SK-N-SH (cell line): ENCODE data around the gene OSBPL2. TPM values are rescaled to one million over a fixed set of nuclear protein-coding genes. Genes with fewer than 3 reads are reported as not detected.

Experiments used
- CTCF ChIA-PET: fragments of 300-600, 350-600 bp; formaldehyde crosslinking; extraction: SDS; loops from one replicate; lab custom pipeline; 2021; lab: Yijun Ruan, JAX
- POLR2A ChIA-PET: fragments of 350-600 bp; sonication (Branson Sonifier 250); formaldehyde crosslinking; extraction: SDS; loops from one replicate; lab custom pipeline; 2020; ENCODE audit warnings: antibody characterized with exemption, inconsistent platforms; lab: Yijun Ruan, JAX
- DNase-seq: peaks from one replicate; pipeline ENCODE4 v3.0.0; 2012
- H2AFZ ChIP-seq: fragments of 200-600 bp; sonication (generic); 2 replicates; pipeline ENCODE4 v1.8.1; 2016; ENCODE audit warnings: antibody characterized with exemption, mild to moderate bottlenecking, low read depth
- H3F3A ChIP-seq: fragments of 200-600 bp; sonication (generic); replicated peaks from 2 replicates; pipeline ENCODE3; 2016; ENCODE audit warnings: antibody characterized with exemption, mild to moderate bottlenecking; ENCODE audit not compliant: insufficient read depth
- H3K27ac ChIP-seq, 2 experiments: fragments of 200-500 bp in 1 of 2; fragments of 200-600 bp in 1 of 2; sonication (Bioruptor generic) in 1 of 2; sonication (generic), shearing (Covaris generic) in 1 of 2; 2 replicates each; pipeline versions ENCODE4 v1.5.1 to v1.6.1; 2014 to 2016; ENCODE audit warnings: low read depth in 2 of 2, inconsistent platforms in 1 of 2, low read length in 1 of 2, mild to moderate bottlenecking in 1 of 2, mixed read lengths in 1 of 2
- H3K27me3 ChIP-seq: fragments of 200-600 bp; sonication (generic), shearing (Covaris generic); 2 replicates; pipeline ENCODE4 v1.6.1; 2016; ENCODE audit warnings: mixed run types; ENCODE audit not compliant: insufficient read depth
- H3K36me3 ChIP-seq, 2 experiments: fragments of 200-500 bp in 1 of 2; fragments of 200-600 bp in 1 of 2; sonication (Bioruptor generic) in 1 of 2; sonication (generic) in 1 of 2; replicated peaks in 1 of 2; 2 replicates each; pipeline versions ENCODE3 to v1.5.1; 2014 to 2016; ENCODE audit warnings: low read length in 1 of 2, mild to moderate bottlenecking in 1 of 2; ENCODE audit not compliant: insufficient read depth in 2 of 2, control insufficient read depth in 1 of 2
- H3K4me1 ChIP-seq, 2 experiments: fragments of 200-500 bp in 1 of 2; fragments of 200-600 bp in 1 of 2; sonication (Bioruptor generic) in 1 of 2; sonication (generic), shearing (Covaris generic) in 1 of 2; 2 replicates each; pipeline versions ENCODE4 v1.5.1 to v1.6.1; 2014 to 2016; ENCODE audit warnings: low read depth in 1 of 2, low read length in 1 of 2, mixed run types in 1 of 2; ENCODE audit not compliant: insufficient read depth in 2 of 2, control insufficient read depth in 1 of 2
- H3K4me2 ChIP-seq: fragments of 200-600 bp; sonication (generic), shearing (Covaris generic); 2 replicates; pipeline ENCODE4 v1.6.1; 2017; ENCODE audit warnings: mixed run types
- H3K4me3 ChIP-seq, 2 experiments: fragments of 200-500 bp in 1 of 2; fragments of 200-600 bp in 1 of 2; sonication (Bioruptor generic) in 1 of 2; sonication (generic), shearing (Covaris generic) in 1 of 2; 2 replicates each; pipeline versions ENCODE4 v1.5.1 to v1.8.1; 2014 to 2016; ENCODE audit warnings: low read depth in 2 of 2, inconsistent platforms in 1 of 2, low read length in 1 of 2, mild to moderate bottlenecking in 1 of 2, mixed read lengths in 1 of 2, moderate library complexity in 1 of 2
- H3K79me2 ChIP-seq: fragments of 200-600 bp; sonication (generic); 2 replicates; pipeline ENCODE4 v1.8.1; 2017; ENCODE audit warnings: mild to moderate bottlenecking; ENCODE audit not compliant: insufficient read depth
- H3K9ac ChIP-seq: fragments of 200-600 bp; sonication (generic); 2 replicates; pipeline ENCODE4 v1.6.1; 2017; ENCODE audit warnings: mixed run types
- H3K9me2 ChIP-seq: fragments of 200-600 bp; sonication (generic); 2 replicates; pipeline ENCODE4 v1.6.1; 2017; ENCODE audit warnings: mixed run types
- H3K9me3 ChIP-seq: fragments of 200-600 bp; sonication (generic); 2 replicates; pipeline ENCODE4 v1.6.1; 2017; ENCODE audit warnings: mixed run types, mild to moderate bottlenecking, moderate library complexity
- H4K20me1 ChIP-seq: fragments of 200-600 bp; sonication (generic); 2 replicates; pipeline ENCODE4 v1.6.1; 2017; ENCODE audit warnings: mild to moderate bottlenecking, mixed run types; ENCODE audit not compliant: insufficient read depth
- CHD2 ChIP-seq: fragments of 150-350 bp; IDR thresholded peaks from 2 replicates; pipeline ENCODE4 v1.6.1; 2018; ENCODE audit warnings: low read length; ENCODE audit not compliant: partially characterized antibody
- ELF1 ChIP-seq: IDR thresholded peaks from 2 replicates; pipeline ENCODE4 v1.4.0; 2012
- EP300 ChIP-seq, 2 experiments: IDR thresholded peaks; 2 replicates each; pipeline versions ENCODE4 v1.4.0 to v1.6.1; 2012; ENCODE audit warnings: borderline replicate concordance in 1 of 2, low read depth in 1 of 2, low read length in 1 of 2
- FOSL2 ChIP-seq: IDR thresholded peaks from 2 replicates; pipeline ENCODE4 v1.4.0; 2012; ENCODE audit warnings: low read depth, mild to moderate bottlenecking, moderate library complexity, borderline replicate concordance
- FOXJ3 ChIP-seq: sonication (generic); formaldehyde crosslinking; IDR thresholded peaks from 2 replicates; pipeline ENCODE4 v1.5.1; 2020; ENCODE audit warnings: mild to moderate bottlenecking, missing genetic modification reagents
- FOXM1 ChIP-seq: IDR thresholded peaks from 2 replicates; pipeline ENCODE4 v1.4.0; 2012; ENCODE audit warnings: low read depth, mild to moderate bottlenecking
- GABPA ChIP-seq: IDR thresholded peaks from 2 replicates; pipeline ENCODE4 v1.4.0; 2012; ENCODE audit warnings: low read depth, mild to moderate bottlenecking
- JUND ChIP-seq: IDR thresholded peaks from 2 replicates; pipeline ENCODE4 v1.4.0; 2012
- MAX ChIP-seq: IDR thresholded peaks from 2 replicates; pipeline ENCODE4 v1.4.0; 2012; ENCODE audit warnings: low read depth
- MEF2A ChIP-seq: IDR thresholded peaks from 2 replicates; pipeline ENCODE4 v1.4.0; 2012; ENCODE audit warnings: low read depth, borderline replicate concordance
- POLR2AphosphoS5 ChIP-seq: IDR thresholded peaks from 2 replicates; pipeline ENCODE4 v1.6.1; 2012; ENCODE audit warnings: low read depth, low read length
- RAD21 ChIP-seq: IDR thresholded peaks from 2 replicates; pipeline ENCODE4 v1.6.1; 2012; ENCODE audit warnings: mild to moderate bottlenecking, low read length
- RFX5 ChIP-seq: IDR thresholded peaks from 2 replicates; pipeline ENCODE4 v1.6.1; 2012; ENCODE audit warnings: mild to moderate bottlenecking, improper control_type of control experiment, low read length
- SIN3A ChIP-seq: IDR thresholded peaks from 2 replicates; pipeline ENCODE4 v1.6.1; 2012; ENCODE audit warnings: low read depth, mild to moderate bottlenecking, low read length, moderate library complexity, borderline replicate concordance
- TEAD4 ChIP-seq: IDR thresholded peaks from 2 replicates; pipeline ENCODE4 v1.4.0; 2012; ENCODE audit warnings: mild to moderate bottlenecking, borderline replicate concordance; ENCODE audit not compliant: insufficient read depth
- USF1 ChIP-seq: IDR thresholded peaks from 2 replicates; pipeline ENCODE4 v1.4.0; 2012; ENCODE audit warnings: low read depth, borderline replicate concordance
- WGBS: methylation state at CpG from one replicate; pipeline ENCODE4 v1.1.6; 2017; ENCODE audit warnings: low lambda C conversion rate; 5-methylcytosine and 5-hydroxymethylcytosine counted together
- polyA plus RNA-seq, 3 experiments: library from polyadenylated mRNA; depleted of rRNA; stranded (reverse); fragments of >200 nt; gene quantifications; 2 replicates each; pipeline ENCODE4 v1.2.3, GENCODE V29; 2012
- TF ChIP-seq, protein P1 (sequence below): IDR thresholded peaks from 2 replicates; pipeline ENCODE4 v1.6.1; 2012; ENCODE audit warnings: mild to moderate bottlenecking, low read depth, low read length, moderate library complexity
- TF ChIP-seq, protein P2 (sequence below): fragments of 150-350 bp; IDR thresholded peaks from 2 replicates; pipeline ENCODE4 v1.6.1; 2017; ENCODE audit warnings: antibody characterized with exemption, low read length, low read depth, borderline replicate concordance
- TF ChIP-seq, protein P3 (sequence below): fragments of 150-350 bp; IDR thresholded peaks from 2 replicates; pipeline ENCODE4 v1.6.1; 2016; ENCODE audit warnings: mild to moderate bottlenecking, low read depth, low read length

Gene OSBPL2
- polyA plus RNA-seq, 1 of the 3 experiments (the other 2 are of a cell fraction): 17.7 TPM

- TF ChIP-seq, protein P1, sequence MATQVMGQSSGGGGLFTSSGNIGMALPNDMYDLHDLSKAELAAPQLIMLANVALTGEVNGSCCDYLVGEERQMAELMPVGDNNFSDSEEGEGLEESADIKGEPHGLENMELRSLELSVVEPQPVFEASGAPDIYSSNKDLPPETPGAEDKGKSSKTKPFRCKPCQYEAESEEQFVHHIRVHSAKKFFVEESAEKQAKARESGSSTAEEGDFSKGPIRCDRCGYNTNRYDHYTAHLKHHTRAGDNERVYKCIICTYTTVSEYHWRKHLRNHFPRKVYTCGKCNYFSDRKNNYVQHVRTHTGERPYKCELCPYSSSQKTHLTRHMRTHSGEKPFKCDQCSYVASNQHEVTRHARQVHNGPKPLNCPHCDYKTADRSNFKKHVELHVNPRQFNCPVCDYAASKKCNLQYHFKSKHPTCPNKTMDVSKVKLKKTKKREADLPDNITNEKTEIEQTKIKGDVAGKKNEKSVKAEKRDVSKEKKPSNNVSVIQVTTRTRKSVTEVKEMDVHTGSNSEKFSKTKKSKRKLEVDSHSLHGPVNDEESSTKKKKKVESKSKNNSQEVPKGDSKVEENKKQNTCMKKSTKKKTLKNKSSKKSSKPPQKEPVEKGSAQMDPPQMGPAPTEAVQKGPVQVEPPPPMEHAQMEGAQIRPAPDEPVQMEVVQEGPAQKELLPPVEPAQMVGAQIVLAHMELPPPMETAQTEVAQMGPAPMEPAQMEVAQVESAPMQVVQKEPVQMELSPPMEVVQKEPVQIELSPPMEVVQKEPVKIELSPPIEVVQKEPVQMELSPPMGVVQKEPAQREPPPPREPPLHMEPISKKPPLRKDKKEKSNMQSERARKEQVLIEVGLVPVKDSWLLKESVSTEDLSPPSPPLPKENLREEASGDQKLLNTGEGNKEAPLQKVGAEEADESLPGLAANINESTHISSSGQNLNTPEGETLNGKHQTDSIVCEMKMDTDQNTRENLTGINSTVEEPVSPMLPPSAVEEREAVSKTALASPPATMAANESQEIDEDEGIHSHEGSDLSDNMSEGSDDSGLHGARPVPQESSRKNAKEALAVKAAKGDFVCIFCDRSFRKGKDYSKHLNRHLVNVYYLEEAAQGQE: no peak
These were observed 27.1 kb upstream of the OSBPL2 start (continued) for GRCh38 chr20:62211216-62211615.

DNA sequence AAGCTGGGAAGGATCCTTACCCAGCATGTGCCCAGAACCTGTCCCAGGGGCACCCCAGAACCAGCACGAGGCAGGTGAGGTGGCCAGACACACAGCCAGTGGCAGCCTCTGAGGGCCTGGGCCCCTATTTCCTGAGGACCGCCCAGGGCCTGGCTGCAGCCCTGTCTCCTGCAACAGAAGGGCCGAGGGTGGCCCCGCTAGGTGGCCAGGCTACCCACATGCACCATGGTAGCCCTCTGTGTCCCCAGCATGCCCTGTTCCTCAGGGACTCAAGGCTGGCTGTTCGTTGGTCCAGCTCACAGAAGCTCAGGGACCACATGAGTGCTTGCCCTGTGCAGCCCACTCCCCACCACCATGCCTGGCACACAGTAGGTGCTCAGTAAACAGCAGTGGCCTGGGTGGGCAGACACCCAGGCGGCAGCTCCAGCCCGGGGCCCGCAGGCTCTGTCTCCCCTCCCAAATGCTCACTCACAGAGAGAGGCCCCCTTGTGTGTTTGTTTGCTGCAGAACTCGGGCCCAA, 26.5 kb upstream of the OSBPL2 start:
- Histone ChIP-seq H3K4me1 (peaks cover 0 to 7% of the 10 kb centered on the region in 2 experiments; a peak in 1 of 4 replicates), H3K27ac (no peak overlapping the region), H3K4me2 (no peak overlapping the region), H3K27me3 (no peaks in the 10 kb centered on the region), H3F3A (no peaks in the 10 kb centered on the region), H3K9me2 (no peaks in the 10 kb centered on the region), H3K36me3 (no peaks in the 10 kb centered on the region), H4K20me1 (no peaks in the 10 kb centered on the region), H2AFZ (no peak overlapping the region), H3K9me3 (no peaks in the 10 kb centered on the region), H3K4me3 (no peak overlapping the region), H3K79me2 (no peaks in the 10 kb centered on the region), H3K9ac (no peak overlapping the region)
- DNase-seq: no peak
- POLR2A ChIA-PET: no interaction called here
- CTCF ChIA-PET: interaction anchor here (0.8 to 1.0 kb wide), 2 partner anchors 17 to 106 kb away, joined by 3 to 4 read pairs; no protein-coding TSS in a partner anchor
- 76% methylated on average over 3 of the region's 9 CpGs for WGBS
- TF ChIP-seq ELF1: no peak
- no peak for TF ChIP-seq POLR2AphosphoS5
- TF ChIP-seq, protein P2, sequence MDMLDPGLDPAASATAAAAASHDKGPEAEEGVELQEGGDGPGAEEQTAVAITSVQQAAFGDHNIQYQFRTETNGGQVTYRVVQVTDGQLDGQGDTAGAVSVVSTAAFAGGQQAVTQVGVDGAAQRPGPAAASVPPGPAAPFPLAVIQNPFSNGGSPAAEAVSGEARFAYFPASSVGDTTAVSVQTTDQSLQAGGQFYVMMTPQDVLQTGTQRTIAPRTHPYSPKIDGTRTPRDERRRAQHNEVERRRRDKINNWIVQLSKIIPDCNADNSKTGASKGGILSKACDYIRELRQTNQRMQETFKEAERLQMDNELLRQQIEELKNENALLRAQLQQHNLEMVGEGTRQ: no peak
- no peak for TF ChIP-seq MEF2A
- TF ChIP-seq MAX: no peak
- TF ChIP-seq TEAD4: no peak
- TF ChIP-seq USF1: no peak
- TF ChIP-seq, protein P3, sequence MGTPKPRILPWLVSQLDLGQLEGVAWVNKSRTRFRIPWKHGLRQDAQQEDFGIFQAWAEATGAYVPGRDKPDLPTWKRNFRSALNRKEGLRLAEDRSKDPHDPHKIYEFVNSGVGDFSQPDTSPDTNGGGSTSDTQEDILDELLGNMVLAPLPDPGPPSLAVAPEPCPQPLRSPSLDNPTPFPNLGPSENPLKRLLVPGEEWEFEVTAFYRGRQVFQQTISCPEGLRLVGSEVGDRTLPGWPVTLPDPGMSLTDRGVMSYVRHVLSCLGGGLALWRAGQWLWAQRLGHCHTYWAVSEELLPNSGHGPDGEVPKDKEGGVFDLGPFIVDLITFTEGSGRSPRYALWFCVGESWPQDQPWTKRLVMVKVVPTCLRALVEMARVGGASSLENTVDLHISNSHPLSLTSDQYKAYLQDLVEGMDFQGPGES: no peak
- TF ChIP-seq EP300 (IDR thresholded peaks at IDR 0.05; ENCODE audit: borderline replicate concordance in 1 of 2, low read depth in 1 of 2, low read length in 1 of 2): no peak
- no peak for TF ChIP-seq RFX5
- TF ChIP-seq GABPA: no peak
- no peak for TF ChIP-seq CHD2
- TF ChIP-seq FOXJ3 (CRISPR knock-in tag): no peak
- no peak for TF ChIP-seq SIN3A
- no peak for TF ChIP-seq JUND
- no peak for TF ChIP-seq FOXM1
- TF ChIP-seq RAD21: no peak
- no peak for TF ChIP-seq FOSL2
